Measurements from ENCODE around the gene ARHGAP42. TPM values are rescaled to one million over a fixed set of nuclear protein-coding genes. Genes with fewer than 3 reads are reported as not detected.

ARHGAP42 gene
- total RNA-seq, 1 donor from 2014 or later: 33.2 TPM

- Mint-ChIP-seq H3K27ac (ENCODE audit: unreplicated experiment) (no peak overlapping the region), H3K4me1 (ENCODE audit: low read depth, unreplicated experiment) (no peaks in the 10 kb centered on the region), H3K27me3 (ENCODE audit: low read depth, unreplicated experiment) (no peaks in the 10 kb centered on the region), H3K36me3 (ENCODE audit: low read depth, unreplicated experiment) (peaks cover 12% of the 10 kb centered on the region), H3K4me3 (ENCODE audit: unreplicated experiment) (no peak overlapping the region), H3K9me3 (ENCODE audit: unreplicated experiment) (no peaks in the 10 kb centered on the region)
- H3K4me2 ChIP-seq (ENCODE audit: low read length): no peak overlapping the region
- no peaks in the 10 kb centered on the region for H4K20me1 ChIP-seq (ENCODE audit: insufficient read depth, low read length)
- H3K4me1 ChIP-seq (ENCODE audit: insufficient read depth, low read length): no peaks in the 10 kb centered on the region
- H3K27ac ChIP-seq (ENCODE audit: low read depth, low read length): no peak overlapping the region
- TF ChIP-seq CTCF (IDR thresholded peaks at IDR 0.05; ENCODE audit: insufficient read depth, low read depth, low read length): no peak
- no peak for TF ChIP-seq EZH2 (IDR thresholded peaks at IDR 0.05; ENCODE audit: insufficient read depth, low read length)
- no peaks in the 10 kb centered on the region for H3K79me2 ChIP-seq (ENCODE audit: insufficient read depth, low read length)
- no peak overlapping the region for H3K9ac ChIP-seq (ENCODE audit: low read length)
- no peak overlapping the region for H3K4me3 ChIP-seq (ENCODE audit: insufficient read depth, low read depth, low read length)
- FAIRE-seq (no peak), DNase-seq (ENCODE audit: low read depth) (no peak)
- H3K36me3 ChIP-seq (ENCODE audit: insufficient read depth, low read length): peaks cover 7% of the 10 kb centered on the region
- no peak overlapping the region for H2AFZ ChIP-seq (ENCODE audit: low read depth, low read length)
- H3K27me3 ChIP-seq (ENCODE audit: insufficient read depth, low read length): no peaks in the 10 kb centered on the region
- H3K9me3 ChIP-seq (ENCODE audit: insufficient read depth, low read depth, low read length): no peaks in the 10 kb centered on the region
Observed at GRCh38 chr11:100981196-100981824, 294.2 kb downstream of the ARHGAP42 start.

- H3K27ac ChIP-seq (ENCODE audit: low read depth, low read length): no peak overlapping the region
- no peaks in the 10 kb centered on the region for H3K27me3 Mint-ChIP-seq (ENCODE audit: low read depth, unreplicated experiment)
- FAIRE-seq: no peak
Observed at GRCh38 chr11:100984668-100985067, 297.6 kb downstream of the ARHGAP42 start.

More at GRCh38 chr11:100984668-100985067, 297.6 kb downstream of the ARHGAP42 start:
- Mint-ChIP-seq H3K4me1 (ENCODE audit: low read depth, unreplicated experiment) (no peaks in the 10 kb centered on the region), H3K27ac (ENCODE audit: unreplicated experiment) (no peak overlapping the region), H3K9me3 (ENCODE audit: unreplicated experiment) (no peaks in the 10 kb centered on the region), H3K4me3 (ENCODE audit: unreplicated experiment) (no peak overlapping the region), H3K36me3 (ENCODE audit: low read depth, unreplicated experiment) (peaks cover 5% of the 10 kb centered on the region)
- Histone ChIP-seq H3K4me3 (ENCODE audit: insufficient read depth, low read depth, low read length) (no peak overlapping the region), H4K20me1 (ENCODE audit: insufficient read depth, low read length) (no peaks in the 10 kb centered on the region), H3K4me2 (ENCODE audit: low read length) (no peak overlapping the region), H3K4me1 (ENCODE audit: insufficient read depth, low read length) (no peaks in the 10 kb centered on the region), H3K79me2 (ENCODE audit: insufficient read depth, low read length) (no peaks in the 10 kb centered on the region), H3K27me3 (ENCODE audit: insufficient read depth, low read length) (no peaks in the 10 kb centered on the region), H3K9ac (ENCODE audit: low read length) (no peak overlapping the region), H3K9me3 (ENCODE audit: insufficient read depth, low read depth, low read length) (no peaks in the 10 kb centered on the region), H3K36me3 (ENCODE audit: insufficient read depth, low read length) (peaks cover 3% of the 10 kb centered on the region), H2AFZ (ENCODE audit: low read depth, low read length) (no peak overlapping the region)
- no peak for TF ChIP-seq EZH2 (IDR thresholded peaks at IDR 0.05; ENCODE audit: insufficient read depth, low read length)
- TF ChIP-seq CTCF (IDR thresholded peaks at IDR 0.05; ENCODE audit: insufficient read depth, low read depth, low read length): no peak
- no peak for DNase-seq (ENCODE audit: low read depth)
